ENCODE measurements around the gene PDLIM4. TPM values are rescaled to one million over a fixed set of nuclear protein-coding genes. Genes with fewer than 3 reads are reported as not detected.
A peak's percentile ranks its signal among the peaks of the same experiment; 100 is the strongest.

The PDLIM4 gene
- total RNA-seq, 2 experiments from 2014 or later = 2.3 TPM; not detected in 1

DNA sequence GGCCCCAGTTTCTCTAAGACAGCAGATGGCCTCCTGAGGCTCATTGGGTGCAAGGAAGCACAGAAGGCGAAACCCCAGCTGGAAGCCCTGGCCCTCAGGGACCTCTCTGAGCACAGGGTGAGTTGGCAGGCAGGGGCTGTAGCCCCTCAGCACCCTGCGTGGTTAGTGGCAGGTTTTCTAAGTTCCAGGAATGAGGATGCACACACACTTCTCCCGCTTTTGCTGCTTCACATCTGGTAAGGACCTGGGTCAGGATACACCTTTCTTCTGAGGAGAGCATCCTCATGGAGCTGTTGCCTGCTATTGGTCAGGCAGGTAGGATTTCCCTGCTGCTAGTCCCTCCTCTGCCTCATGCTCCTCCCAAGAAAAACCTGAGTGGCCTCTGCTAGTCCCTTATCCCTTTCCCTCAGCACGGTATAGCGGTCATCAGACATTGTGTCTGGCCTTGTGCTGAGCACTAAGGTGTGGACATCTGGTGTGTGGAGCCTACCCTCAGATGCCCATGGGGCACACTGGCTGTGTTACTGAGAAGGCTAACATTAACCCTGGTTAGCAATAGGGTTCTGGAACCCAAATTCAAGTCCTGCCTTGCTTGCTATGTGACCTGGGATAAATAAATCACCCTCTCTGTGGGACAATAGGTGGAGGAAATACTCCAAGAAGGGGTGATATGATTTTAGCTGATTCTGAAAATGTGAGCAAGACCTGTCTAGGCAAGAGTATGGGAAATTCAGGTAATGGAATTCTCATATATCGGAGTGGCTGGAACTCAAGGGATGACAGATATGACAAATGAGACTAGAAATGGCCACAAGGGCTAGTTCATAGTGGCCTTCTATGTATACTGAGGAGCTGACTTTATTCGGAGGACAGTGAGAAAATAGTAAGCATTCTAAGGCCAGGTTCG is 38.3 kb downstream of the PDLIM4 start:
- Mint-ChIP-seq H3K27ac (no peak overlapping the region), H3K4me1 (peaks cover 21% of the 10 kb centered on the region), H3K4me3 (peak overlapping the region; percentile 83), H3K36me3 (no peaks in the 10 kb centered on the region), H3K27me3 (no peaks in the 10 kb centered on the region), H3K9me3 (ENCODE audit: low read depth) (no peaks in the 10 kb centered on the region)
- CTCF ChIA-PET = interaction anchor here (0.8 kb wide), 1 partner anchor 231 kb away, joined by 3 read pairs; no protein-coding TSS in a partner anchor
- ATAC-seq = no peak
- DNase-seq = no peak

DNA sequence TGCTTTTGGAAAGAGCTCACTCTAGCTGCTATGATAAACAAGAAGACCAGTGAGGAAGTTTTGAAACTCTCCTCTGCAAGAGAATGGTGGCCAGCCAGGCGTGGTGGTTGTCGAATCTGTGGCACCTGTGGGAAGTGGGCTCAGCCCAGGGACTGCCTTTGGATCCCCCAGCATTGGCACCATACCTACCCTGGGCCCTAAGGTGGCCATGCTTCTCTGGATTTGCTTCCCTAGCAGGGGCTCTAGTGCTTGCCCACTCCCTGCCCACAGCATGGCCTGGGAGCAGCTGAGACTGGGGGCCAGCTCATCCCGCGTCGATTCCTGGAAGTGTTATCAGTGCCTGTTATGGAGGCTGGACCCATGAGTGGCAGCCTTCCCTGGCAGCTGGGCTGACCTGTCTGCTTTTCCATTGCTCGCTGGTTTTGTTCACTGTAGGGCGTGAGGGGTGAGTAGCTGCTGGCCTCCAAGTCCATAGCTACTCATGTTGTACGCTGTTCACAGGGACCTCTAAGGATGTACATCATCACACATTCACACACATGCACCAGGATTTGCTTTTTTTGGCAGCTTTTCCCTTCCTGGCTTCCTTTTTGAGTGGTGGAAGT is 39.0 kb downstream of the PDLIM4 start:
- no peaks in the 10 kb centered on the region for H3K36me3 Mint-ChIP-seq
- ATAC-seq (no peak), DNase-seq (no peak)
- CTCF ChIA-PET = interaction anchor here (0.8 kb wide), 1 partner anchor 231 kb away, joined by 3 read pairs; no protein-coding TSS in a partner anchor
- no peaks in the 10 kb centered on the region for H3K27me3 Mint-ChIP-seq
- no peak overlapping the region for H3K4me3 Mint-ChIP-seq
- H3K9me3 Mint-ChIP-seq (ENCODE audit: low read depth) = no peaks in the 10 kb centered on the region
- peaks cover 21% of the 10 kb centered on the region for H3K4me1 Mint-ChIP-seq
- H3K27ac Mint-ChIP-seq = no peak overlapping the region

DNA sequence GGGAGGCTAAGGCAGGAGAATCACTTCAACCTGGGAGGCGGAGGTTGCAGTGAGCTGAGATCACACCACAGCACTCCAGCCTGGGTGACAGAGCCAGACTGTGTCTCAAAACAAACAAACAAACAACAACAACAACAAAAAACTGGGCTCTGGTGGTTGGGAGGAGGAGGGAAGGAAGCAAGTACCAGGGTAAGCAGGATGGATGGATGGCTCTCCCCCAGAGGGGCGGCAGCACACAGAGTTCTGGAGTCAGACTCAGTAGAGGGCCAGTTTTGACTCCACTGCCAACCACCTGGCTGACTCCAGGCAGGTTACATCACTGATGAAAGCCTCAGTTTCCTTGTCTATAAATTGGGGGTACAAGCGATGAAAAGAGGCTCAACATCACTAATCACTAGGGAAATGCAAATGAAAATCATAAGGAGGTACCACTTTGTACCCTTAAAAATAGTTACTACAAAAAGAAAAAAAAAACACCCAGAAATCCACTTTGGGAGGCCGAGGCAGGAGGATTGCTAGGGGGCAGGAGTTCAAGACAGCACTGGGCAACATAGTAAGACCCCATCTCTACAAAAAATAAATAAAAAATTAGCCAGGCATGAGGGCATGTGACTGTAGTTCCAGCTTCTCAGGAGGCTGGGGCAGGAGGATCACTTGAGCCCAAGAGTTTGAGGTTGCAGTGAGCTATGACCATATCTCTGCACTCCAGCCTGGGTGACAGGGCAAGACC is 39.9 kb downstream of the PDLIM4 start:
- no peak overlapping the region for H3K4me3 Mint-ChIP-seq
- H3K27me3 Mint-ChIP-seq = no peaks in the 10 kb centered on the region
- no peak for ATAC-seq
- no peak overlapping the region for H3K27ac Mint-ChIP-seq
- peaks cover 21% of the 10 kb centered on the region for H3K4me1 Mint-ChIP-seq
- DNase-seq = no peak
- no peaks in the 10 kb centered on the region for H3K9me3 Mint-ChIP-seq (ENCODE audit: low read depth)
- CTCF ChIA-PET = no interaction called here
- H3K36me3 Mint-ChIP-seq = no peaks in the 10 kb centered on the region

DNA sequence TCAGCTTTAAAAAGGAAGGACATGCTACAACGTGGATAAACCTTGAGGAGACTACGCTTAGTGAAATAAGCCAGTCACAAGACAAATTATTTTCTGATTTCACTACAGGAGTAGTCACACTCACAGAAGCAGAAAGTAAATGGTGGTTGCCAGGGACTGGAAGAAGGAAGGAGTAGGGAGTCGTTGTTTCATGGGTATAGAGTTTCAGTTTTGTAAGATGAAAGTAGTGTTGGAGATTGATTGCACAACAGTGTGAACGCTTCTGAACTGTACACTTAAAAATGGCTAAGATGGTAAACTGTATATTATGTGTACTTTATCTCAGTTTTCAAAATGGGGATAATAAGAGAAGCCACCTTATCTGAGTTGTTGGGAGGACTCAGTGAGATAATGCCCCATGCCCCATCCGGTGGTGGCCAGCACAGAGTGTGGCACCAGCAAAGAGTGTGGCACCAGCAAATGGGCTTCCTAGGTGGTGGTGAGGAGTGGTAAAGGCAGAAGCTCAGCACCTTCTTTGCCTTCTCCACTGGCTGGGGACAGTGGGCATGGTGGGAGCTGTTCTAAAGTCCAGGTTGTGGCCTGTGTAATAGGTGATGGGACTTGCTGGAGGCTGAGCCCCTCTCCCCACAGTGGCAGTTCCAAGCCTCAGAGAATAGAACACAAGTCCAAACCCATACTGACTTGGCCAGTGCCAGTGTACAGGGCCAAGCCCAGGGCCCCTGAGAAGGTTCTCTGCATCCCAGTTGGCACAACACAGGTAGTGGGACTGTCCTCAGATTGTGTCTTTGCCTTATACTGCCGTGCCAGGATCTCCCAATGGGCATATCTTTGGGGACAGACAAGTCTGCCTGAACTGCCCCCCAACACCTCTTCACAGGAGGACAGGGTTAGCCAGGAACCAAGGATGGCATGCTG is 41.1 kb downstream of the PDLIM4 start:
- H3K4me1 Mint-ChIP-seq = peaks cover 17% of the 10 kb centered on the region
- no peak for ATAC-seq

DNA sequence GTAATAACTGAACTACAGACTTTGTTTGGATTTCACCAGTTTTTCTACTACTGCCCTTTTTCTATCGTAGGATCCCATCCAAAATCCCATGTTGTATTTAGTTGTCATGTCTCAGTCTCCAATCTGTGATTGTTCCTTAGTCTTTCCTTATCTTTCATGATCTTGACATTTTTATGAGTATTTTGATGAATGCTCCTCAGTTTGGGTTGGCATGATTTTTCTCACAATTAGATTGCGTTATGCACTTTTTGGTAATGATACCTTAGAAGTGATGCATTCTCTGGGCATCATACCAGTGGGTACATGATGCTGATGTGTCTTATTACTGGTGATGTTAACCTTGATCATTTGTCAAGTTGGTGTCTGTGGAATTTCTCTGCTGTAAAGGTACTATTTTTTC is 42.4 kb downstream of the PDLIM4 start:
- no peaks in the 10 kb centered on the region for H3K36me3 Mint-ChIP-seq
- CTCF ChIA-PET = no interaction called here
- H3K9me3 Mint-ChIP-seq (ENCODE audit: low read depth) = no peaks in the 10 kb centered on the region
- ATAC-seq (no peak), DNase-seq (no peak)
- no peaks in the 10 kb centered on the region for H3K27me3 Mint-ChIP-seq
- H3K4me1 Mint-ChIP-seq = peaks cover 13% of the 10 kb centered on the region
- no peak overlapping the region for H3K27ac Mint-ChIP-seq
- H3K4me3 Mint-ChIP-seq = no peak overlapping the region

More for the DNA sequence above, 41.1 kb downstream of the PDLIM4 start:
- Mint-ChIP-seq H3K36me3 (no peaks in the 10 kb centered on the region), H3K27me3 (no peaks in the 10 kb centered on the region), H3K27ac (no peak overlapping the region), H3K9me3 (ENCODE audit: low read depth) (no peaks in the 10 kb centered on the region), H3K4me3 (no peak overlapping the region)
- CTCF ChIA-PET = no interaction called here
- DNase-seq = no peak

DNA sequence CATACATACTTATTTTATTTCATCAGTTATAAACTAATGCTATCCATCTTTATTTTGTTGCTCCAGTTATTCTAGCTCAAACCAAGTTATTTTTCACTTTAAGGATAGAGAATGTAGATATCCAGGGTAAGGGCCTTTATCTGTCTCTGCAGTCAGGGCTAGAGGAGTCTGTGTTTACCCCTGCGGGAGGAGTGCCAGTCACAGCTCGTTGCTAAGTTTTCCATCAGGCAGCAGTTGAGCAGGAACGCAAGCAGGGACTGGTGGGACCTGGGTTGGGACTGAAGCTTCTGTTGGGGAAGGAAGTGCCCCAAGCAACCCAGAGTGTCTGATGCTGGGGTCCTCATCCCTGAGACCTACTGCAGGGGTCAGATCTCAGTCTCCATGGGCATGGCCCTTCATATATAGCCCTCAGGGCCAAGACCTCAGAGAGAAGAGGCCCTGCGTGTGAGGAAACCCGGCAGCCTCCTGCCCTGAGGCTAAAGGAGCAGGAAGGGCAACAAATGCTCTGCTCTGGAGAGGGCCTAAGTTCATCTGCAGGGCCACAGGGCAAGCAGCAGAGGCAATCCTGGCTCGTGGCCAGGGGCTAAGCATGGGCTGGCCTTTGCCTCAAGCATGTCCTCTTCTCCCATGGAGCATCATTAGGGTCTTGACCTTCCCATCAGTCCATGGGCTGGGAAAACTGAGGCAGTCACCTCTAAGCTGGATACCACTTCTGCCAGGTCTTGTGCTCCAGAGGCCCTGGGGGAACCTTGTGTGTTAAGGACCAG is 43.3 kb downstream of the PDLIM4 start:
- DNase-seq (no peak), ATAC-seq (no peak)
- Mint-ChIP-seq H3K36me3 (peaks cover 5% of the 10 kb centered on the region), H3K9me3 (ENCODE audit: low read depth) (peaks cover 6% of the 10 kb centered on the region), H3K4me3 (no peak overlapping the region), H3K4me1 (peaks cover 4% of the 10 kb centered on the region), H3K27ac (no peak overlapping the region), H3K27me3 (no peaks in the 10 kb centered on the region)
- CTCF ChIA-PET = no interaction called here

DNA sequence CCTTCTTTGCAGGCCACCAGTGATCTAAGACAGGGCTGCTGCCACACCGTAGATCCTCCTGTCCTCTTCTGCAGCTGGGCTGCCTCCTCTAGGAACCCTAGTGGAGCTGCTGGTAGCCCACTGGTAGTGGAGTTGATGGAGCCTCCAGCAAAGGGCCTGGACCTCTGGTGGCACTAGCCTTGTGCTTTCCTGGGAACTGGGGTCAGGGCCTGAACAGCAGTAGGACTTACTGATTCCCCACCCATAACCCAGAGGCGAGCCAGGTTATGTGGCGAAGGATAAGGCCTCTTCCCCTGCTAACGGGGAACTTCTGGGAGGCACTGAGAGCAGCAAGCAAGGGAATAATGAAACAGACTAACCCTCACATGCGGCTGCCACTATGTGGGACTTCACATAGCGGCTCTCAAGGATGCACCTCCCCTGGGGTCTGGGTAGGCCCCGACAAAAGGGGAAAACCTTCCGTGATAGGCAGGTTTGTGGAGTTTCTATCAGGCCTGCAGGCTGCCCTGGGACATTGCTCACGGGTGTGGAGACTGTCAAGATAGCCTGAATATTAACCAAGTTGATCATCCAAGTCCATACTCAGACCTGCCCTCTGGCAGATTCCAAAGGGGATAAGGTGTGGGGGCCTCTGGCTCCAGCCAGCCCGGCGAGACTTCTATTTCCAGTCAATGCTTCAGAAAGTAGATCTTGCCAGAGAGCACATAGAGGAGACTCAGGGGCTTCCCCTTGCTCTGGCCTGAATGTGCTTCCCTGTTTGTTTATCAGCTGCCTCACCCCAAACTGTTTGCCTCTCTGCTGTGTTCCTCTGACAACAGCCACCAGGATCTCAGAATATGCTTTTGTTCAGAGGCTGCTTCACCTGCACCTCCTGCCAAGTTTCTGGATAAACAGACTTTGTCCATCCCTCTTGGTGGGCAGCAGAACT is 44.1 kb downstream of the PDLIM4 start:
- H3K27ac Mint-ChIP-seq = no peak overlapping the region
- no peaks in the 10 kb centered on the region for H3K27me3 Mint-ChIP-seq
- H3K4me1 Mint-ChIP-seq = no peaks in the 10 kb centered on the region
- H3K9me3 Mint-ChIP-seq (ENCODE audit: low read depth) = peaks cover 6% of the 10 kb centered on the region
- ATAC-seq (no peak), DNase-seq (no peak)
- H3K4me3 Mint-ChIP-seq = no peak overlapping the region
- CTCF ChIA-PET = no interaction called here
- peaks cover 5% of the 10 kb centered on the region for H3K36me3 Mint-ChIP-seq

DNA sequence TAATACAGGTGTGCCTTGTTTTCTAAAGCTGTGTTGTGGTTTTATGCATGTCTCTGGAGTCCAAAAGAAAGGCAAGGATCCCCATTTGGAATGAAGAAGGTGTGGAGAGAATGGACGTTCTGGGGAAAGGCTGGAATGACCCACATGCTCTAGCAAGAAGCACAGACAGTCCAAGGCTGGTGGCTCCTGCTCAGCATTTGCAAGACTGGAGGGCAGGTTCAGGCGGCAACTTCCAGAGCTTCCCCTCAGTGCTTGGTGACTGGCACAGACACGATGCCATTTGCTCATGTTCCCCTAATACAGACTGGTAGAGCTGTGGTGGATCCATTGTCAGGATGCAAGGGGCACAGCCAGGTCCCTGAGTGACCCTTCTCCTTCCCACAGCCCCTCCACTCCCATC is 44.9 kb downstream of the PDLIM4 start:
- CTCF ChIA-PET = no interaction called here
- ATAC-seq = no peak
- Mint-ChIP-seq H3K4me3 (no peak overlapping the region), H3K4me1 (no peaks in the 10 kb centered on the region), H3K36me3 (peaks cover 5% of the 10 kb centered on the region), H3K9me3 (ENCODE audit: low read depth) (peaks cover 6% of the 10 kb centered on the region), H3K27ac (no peak overlapping the region), H3K27me3 (no peaks in the 10 kb centered on the region)
- no peak for DNase-seq

DNA sequence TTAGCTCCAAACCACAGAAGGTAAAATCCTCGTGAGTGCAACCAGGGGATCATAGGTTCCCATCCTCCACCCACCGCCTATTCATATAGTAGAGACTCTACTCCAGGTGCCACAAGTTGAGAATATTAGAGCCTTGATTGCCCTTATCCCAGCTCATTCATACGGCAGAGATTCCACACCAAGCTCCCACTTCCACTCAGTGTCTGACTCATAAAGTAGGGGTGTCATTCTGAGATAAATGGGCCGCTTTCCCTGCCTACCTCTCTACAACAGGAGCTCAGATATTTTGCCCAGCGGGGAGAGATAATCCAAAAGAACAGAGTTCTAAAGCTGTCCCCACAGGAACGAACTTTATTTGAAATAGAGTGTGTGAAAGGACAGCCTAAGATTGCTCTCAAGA is 46.1 kb downstream of the PDLIM4 start:
- H3K27me3 Mint-ChIP-seq = no peaks in the 10 kb centered on the region
- no peak overlapping the region for H3K27ac Mint-ChIP-seq
- no peaks in the 10 kb centered on the region for H3K4me1 Mint-ChIP-seq
- peaks cover 6% of the 10 kb centered on the region for H3K9me3 Mint-ChIP-seq (ENCODE audit: low read depth)
- DNase-seq = no peak
- no peak overlapping the region for H3K4me3 Mint-ChIP-seq
- CTCF ChIA-PET = interaction anchor here (1.4 kb wide), 1 partner anchor 66 kb away, joined by 4 read pairs; no protein-coding TSS in a partner anchor
- peaks cover 5% of the 10 kb centered on the region for H3K36me3 Mint-ChIP-seq
- ATAC-seq = no peak

DNA sequence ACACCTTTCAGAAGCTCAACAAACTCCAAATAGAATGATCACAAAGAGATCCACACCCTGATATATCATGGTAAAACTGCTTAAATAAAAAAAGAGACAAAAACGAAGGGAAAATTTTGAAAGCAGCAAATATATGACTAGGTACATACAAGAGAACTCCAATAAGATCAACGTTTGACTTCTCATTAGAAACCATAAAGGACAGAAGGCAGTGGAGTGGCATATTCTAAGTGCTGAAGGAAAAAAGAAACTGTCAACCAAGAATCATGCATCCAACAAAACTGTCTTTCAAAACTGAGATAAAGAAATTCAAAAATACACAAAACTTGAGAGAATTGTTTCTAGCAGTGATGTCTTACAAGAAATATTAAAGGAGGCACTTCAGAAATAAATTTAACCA is 47.9 kb downstream of the PDLIM4 start:
- DNase-seq (no peak), ATAC-seq (no peak)
- CTCF ChIA-PET = no interaction called here
- H3K27ac Mint-ChIP-seq = no peak overlapping the region
- peaks cover 6% of the 10 kb centered on the region for H3K9me3 Mint-ChIP-seq (ENCODE audit: low read depth)
- no peaks in the 10 kb centered on the region for H3K4me1 Mint-ChIP-seq
- no peaks in the 10 kb centered on the region for H3K27me3 Mint-ChIP-seq
- H3K36me3 Mint-ChIP-seq = peaks cover 5% of the 10 kb centered on the region
- H3K4me3 Mint-ChIP-seq = no peak overlapping the region

DNA sequence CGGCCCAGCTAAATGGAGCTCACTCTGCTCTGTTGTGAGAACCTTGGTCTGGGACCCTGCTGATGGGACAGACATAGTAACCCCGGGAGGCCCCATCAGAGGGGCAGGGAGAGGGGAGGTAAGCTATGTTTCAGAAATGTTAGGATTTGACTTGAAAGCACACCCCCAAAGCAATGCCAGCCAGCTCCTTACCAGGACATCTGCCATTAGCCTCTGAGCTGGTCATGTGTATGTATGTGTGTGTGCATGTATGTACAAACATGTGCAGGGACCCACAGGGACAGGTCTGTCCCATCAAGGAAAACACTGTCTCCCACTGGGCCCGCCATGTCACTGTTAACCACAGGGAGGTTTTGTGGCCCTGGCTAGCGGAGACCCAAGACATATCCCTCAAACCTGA is 51.2 kb downstream of the PDLIM4 start:
- H3K4me3 Mint-ChIP-seq = no peak overlapping the region
- ATAC-seq (peak; percentile 6), DNase-seq (no peak)
- peaks cover 5% of the 10 kb centered on the region for H3K36me3 Mint-ChIP-seq
- peaks cover 6% of the 10 kb centered on the region for H3K9me3 Mint-ChIP-seq (ENCODE audit: low read depth)
- CTCF ChIA-PET = no interaction called here
- no peak overlapping the region for H3K27ac Mint-ChIP-seq
- no peaks in the 10 kb centered on the region for H3K27me3 Mint-ChIP-seq
- H3K4me1 Mint-ChIP-seq = no peaks in the 10 kb centered on the region

DNA sequence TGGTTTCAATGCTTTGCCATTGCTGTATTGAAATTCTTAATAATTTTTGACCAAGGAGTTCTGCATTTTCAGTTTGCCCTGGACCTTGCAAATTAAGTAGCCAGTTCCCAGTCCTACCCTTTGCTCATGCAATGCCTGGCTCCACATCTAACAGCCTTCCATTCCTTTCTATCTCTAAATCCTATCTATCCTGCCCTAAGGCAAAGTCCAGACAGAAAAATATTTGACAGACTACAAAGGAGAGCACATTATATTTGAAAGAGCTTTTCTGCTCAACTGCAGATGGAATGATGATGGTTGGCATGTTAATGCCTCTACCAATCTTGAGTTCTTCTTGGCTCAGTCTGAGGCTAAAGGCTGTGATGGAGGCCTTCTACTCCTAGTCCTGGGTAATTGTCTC is 52.2 kb downstream of the PDLIM4 start:
- Mint-ChIP-seq H3K4me3 (no peak overlapping the region), H3K27me3 (no peaks in the 10 kb centered on the region), H3K27ac (no peak overlapping the region), H3K4me1 (no peaks in the 10 kb centered on the region), H3K36me3 (peaks cover 5% of the 10 kb centered on the region), H3K9me3 (ENCODE audit: low read depth) (peaks cover 6% of the 10 kb centered on the region)
- DNase-seq (no peak), ATAC-seq (no peak)
- CTCF ChIA-PET = no interaction called here
